PFSK-1 (cell line): ENCODE results near the gene SELENOO.

Experiments
- FOXP2 ChIP-seq: optimal IDR thresholded peaks from 2 replicates; pipeline ENCODE3; 2011; ENCODE audit warnings: borderline replicate concordance, control low read depth, inconsistent platforms; ENCODE audit not compliant: insufficient read depth; ENCODE audit errors: extremely low read length, extremely low read depth
- POLR2AphosphoS5 ChIP-seq: IDR thresholded peaks from 2 replicates; pipeline ENCODE4 v1.6.1; 2012; ENCODE audit warnings: low read depth, mild to moderate bottlenecking, control low read depth, low read length, moderate library complexity
- REST ChIP-seq, 2 experiments: IDR thresholded peaks; 2 replicates each; pipeline versions ENCODE4 v1.6.1 to v1.8.0; 2011 to 2012; ENCODE audit warnings: low read depth in 2 of 2, low read length in 2 of 2, control low read depth in 1 of 2, inconsistent platforms in 1 of 2, mild to moderate bottlenecking in 1 of 2, moderate library complexity in 1 of 2; ENCODE audit not compliant: insufficient read depth in 1 of 2
- SIN3A ChIP-seq: IDR thresholded peaks from 2 replicates; pipeline ENCODE4 v1.6.1; 2012; ENCODE audit warnings: mild to moderate bottlenecking, low read length, moderate library complexity, borderline replicate concordance; ENCODE audit not compliant: insufficient read depth
- TAF1 ChIP-seq: IDR thresholded peaks from 2 replicates; pipeline ENCODE4 v1.6.1; 2012; ENCODE audit warnings: low read length, control low read depth, borderline replicate concordance; ENCODE audit not compliant: insufficient read depth

SELENOO gene

GRCh38 chr22:50165436-50166123 is 35.2 kb upstream of the SELENOO start:
- TF ChIP-seq POLR2AphosphoS5 (no peak), FOXP2 (no peak), SIN3A (no peak), REST (IDR thresholded peaks at IDR 0.05; ENCODE audit: insufficient read depth in 1 of 2, low read depth in 2 of 2, low read length in 2 of 2) (no peak)

GRCh38 chr22:50167689-50168489 is 32.9 kb upstream of the SELENOO start:
- no peak for TF ChIP-seq TAF1
- no peak for TF ChIP-seq SIN3A
- no peak for TF ChIP-seq FOXP2
- no peak for TF ChIP-seq POLR2AphosphoS5
- TF ChIP-seq REST (IDR thresholded peaks at IDR 0.05; ENCODE audit: insufficient read depth in 1 of 2, low read depth in 2 of 2, low read length in 2 of 2) = no peak

- no peak for TF ChIP-seq TAF1
- no peak for TF ChIP-seq POLR2AphosphoS5
- no peak for TF ChIP-seq REST (IDR thresholded peaks at IDR 0.05; ENCODE audit: insufficient read depth in 1 of 2, low read depth in 2 of 2, low read length in 2 of 2)
- TF ChIP-seq FOXP2 = no peak
Observed at GRCh38 chr22:50169181-50169759, 31.5 kb upstream of the SELENOO start.

GRCh38 chr22:50169774-50170341 is 31.0 kb upstream of the SELENOO start:
- TF ChIP-seq REST (IDR thresholded peaks at IDR 0.05; ENCODE audit: insufficient read depth in 1 of 2, low read depth in 2 of 2, low read length in 2 of 2) = no peak
- peak; percentile 54 for TF ChIP-seq FOXP2
